Prostate gland (tissue), 2 donors: ENCODE measurements around the gene MAFG. TPM values are rescaled to one million over a fixed set of nuclear protein-coding genes. Genes with fewer than 3 reads are reported as not detected.

ENCODE experiments used
- DNase-seq: peaks from one replicate; pipeline ENCODE4 v3.0.0-alpha.2; 2019; ENCODE audit warnings: low spot score
- H3K27ac ChIP-seq, 2 donors: fragments of 200-600 bp; sonication (generic); 2 replicates each; pipeline ENCODE4 v1.5.1; 2017 to 2019
- H3K27me3 ChIP-seq: fragments of 200-600 bp; sonication (generic); replicated peaks from 2 replicates; pipeline ENCODE4 v1.5.1; 2019; ENCODE audit not compliant: insufficient read depth
- H3K36me3 ChIP-seq, 2 donors: fragments of 200-600 bp; sonication (generic); 1 replicate in 1 of 2; 2 replicates in 1 of 2; pipeline versions ENCODE4 v1.5.1 to v1.8.1; 2017 to 2019
- H3K4me1 ChIP-seq: fragments of 200-600 bp; sonication (generic); replicated peaks from 2 replicates; pipeline ENCODE4 v1.5.1; 2019
- H3K4me3 ChIP-seq, 2 donors: fragments of 200-600 bp; sonication (generic); 2 replicates each; pipeline ENCODE4 v1.5.1; 2017 to 2019
- H3K9me3 ChIP-seq: fragments of 200-600 bp; sonication (generic); 2 replicates; pipeline ENCODE4 v1.5.1; 2017
- POLR2A ChIP-seq: fragments of 450-650 bp; IDR thresholded peaks from one replicate; pipeline ENCODE4 v1.6.1; 2016; ENCODE audit warnings: antibody characterized with exemption, mild to moderate bottlenecking
- POLR2AphosphoS5 ChIP-seq: sonication (generic); formaldehyde crosslinking; IDR thresholded peaks from one replicate; pipeline ENCODE4 v1.6.1; 2017; ENCODE audit warnings: antibody characterized with exemption
- WGBS: methylation state at CpG from one replicate; pipeline ENCODE4 v1.1.5; 2018; 5-methylcytosine and 5-hydroxymethylcytosine counted together
- intact Hi-C: fragments of 100-400 bp; cut with DNase I; formaldehyde crosslinking; loops from one replicate; pipeline ENCODE4 v1.14.2; 2022
- total RNA-seq, 2 donors: library from RNA; depleted of rRNA; stranded (reverse); fragments of >200 nt; gene quantifications; one replicate each; pipeline ENCODE4 v1.1.0, GENCODE V29; 2016
- TF ChIP-seq, protein P1 (sequence below), 4 experiments: fragments of 200-600 bp in 2 of 4; fragments of 450-650 bp in 2 of 4; sonication (generic) in 2 of 4; IDR thresholded peaks; 1 replicate in 3 of 4; 2 replicates in 1 of 4; pipeline ENCODE4 v1.5.1; 2016 to 2019; ENCODE audit warnings: antibody characterized with exemption in 4 of 4, mild to moderate bottlenecking in 2 of 4, moderate library complexity in 2 of 4

The MAFG gene
- total RNA-seq, 2 donors from 2014 or later, result 11.3 to 27.7 TPM

DNA sequence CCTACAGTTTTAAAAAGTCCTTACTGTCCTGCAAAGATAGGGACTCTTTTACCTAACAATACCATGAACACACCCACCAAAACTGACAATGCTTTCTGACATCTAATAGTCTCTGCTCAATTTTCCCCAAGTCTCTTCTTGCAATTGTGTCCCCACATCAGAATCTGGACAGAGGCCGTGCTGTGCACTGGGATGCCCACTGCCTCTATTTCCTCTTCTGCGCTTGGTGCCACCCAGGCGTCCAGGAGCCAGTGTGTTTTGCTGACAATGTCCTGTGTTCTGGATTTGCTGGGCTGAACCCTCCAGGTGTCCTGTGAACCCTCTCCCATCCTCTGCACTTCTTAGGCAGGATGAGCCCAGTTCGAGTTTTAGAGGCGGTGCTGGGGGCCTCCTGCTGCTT is 50.0 kb downstream of the MAFG start:
- intact Hi-C loops, result no loop called here
- no peaks in the 10 kb centered on the region for H3K9me3 ChIP-seq
- no peak overlapping the region for H3K4me3 ChIP-seq
- TF ChIP-seq POLR2A (no peak), POLR2AphosphoS5 (no peak)
- TF ChIP-seq, protein P1, sequence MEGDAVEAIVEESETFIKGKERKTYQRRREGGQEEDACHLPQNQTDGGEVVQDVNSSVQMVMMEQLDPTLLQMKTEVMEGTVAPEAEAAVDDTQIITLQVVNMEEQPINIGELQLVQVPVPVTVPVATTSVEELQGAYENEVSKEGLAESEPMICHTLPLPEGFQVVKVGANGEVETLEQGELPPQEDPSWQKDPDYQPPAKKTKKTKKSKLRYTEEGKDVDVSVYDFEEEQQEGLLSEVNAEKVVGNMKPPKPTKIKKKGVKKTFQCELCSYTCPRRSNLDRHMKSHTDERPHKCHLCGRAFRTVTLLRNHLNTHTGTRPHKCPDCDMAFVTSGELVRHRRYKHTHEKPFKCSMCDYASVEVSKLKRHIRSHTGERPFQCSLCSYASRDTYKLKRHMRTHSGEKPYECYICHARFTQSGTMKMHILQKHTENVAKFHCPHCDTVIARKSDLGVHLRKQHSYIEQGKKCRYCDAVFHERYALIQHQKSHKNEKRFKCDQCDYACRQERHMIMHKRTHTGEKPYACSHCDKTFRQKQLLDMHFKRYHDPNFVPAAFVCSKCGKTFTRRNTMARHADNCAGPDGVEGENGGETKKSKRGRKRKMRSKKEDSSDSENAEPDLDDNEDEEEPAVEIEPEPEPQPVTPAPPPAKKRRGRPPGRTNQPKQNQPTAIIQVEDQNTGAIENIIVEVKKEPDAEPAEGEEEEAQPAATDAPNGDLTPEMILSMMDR (IDR thresholded peaks at IDR 0.05), result no peak
- H3K27ac ChIP-seq, result no peak overlapping the region
- no peaks in the 10 kb centered on the region for H3K4me1 ChIP-seq
- no peak for DNase-seq
- no peaks in the 10 kb centered on the region for H3K27me3 ChIP-seq
- 96% methylated on average over 5 of the region's 5 CpGs for WGBS
- no peaks in the 10 kb centered on the region for H3K36me3 ChIP-seq

DNA sequence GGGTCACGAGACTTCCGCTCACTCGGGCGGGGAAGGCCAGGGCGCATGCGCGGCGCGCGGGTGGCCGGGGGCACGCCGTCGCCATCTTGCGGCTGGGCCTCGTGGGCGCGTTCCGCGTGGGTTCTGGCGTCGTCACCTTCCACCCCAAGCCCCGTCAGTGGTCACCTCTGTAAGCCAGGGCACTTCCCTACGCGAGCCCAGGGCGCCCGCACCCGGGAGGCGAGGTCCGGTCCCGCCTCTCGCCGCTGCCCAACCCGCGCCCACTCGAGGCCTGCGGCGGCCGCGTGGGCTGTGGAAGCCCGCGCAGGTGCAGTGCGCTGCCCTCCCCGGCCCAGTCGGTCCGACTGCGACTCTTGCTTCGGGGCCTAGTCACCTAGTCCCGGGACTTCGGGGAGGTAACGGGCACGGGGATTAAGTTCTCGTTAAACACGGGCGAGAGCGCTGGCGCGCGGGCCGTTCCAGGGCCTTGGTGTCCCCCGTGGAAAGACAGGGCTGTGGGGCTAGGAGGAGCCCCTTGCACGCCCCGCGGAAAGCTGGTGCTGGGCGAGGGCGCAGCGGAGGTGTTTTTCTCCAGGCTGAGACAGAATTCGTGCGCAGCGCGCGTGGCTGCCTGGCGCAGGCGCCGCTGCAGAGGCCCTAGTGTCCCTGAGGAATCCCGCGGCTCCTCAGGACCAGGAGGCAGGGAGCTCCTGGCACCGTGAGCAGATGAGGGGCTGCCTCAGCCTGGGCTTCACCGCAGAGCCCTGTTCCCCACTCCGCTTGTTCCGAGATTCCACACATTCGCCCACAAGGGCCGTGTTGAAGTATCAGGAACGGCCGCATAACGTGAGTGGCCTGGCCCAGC is 55.9 kb downstream of the MAFG start:
- Histone ChIP-seq H3K36me3 (peaks cover 0 to 10% of the 10 kb centered on the region in 2 donors), H3K27ac (peak overlapping the region; percentile 90 to 96), H3K27me3 (no peaks in the 10 kb centered on the region), H3K9me3 (no peaks in the 10 kb centered on the region), H3K4me1 (peaks cover 21% of the 10 kb centered on the region), H3K4me3 (peak overlapping the region; percentile 69 to 95)
- DNase-seq, result peak; percentile 90
- WGBS, result under 1% methylated on average over 80 of the region's 86 CpGs
- intact Hi-C loops, result loop anchor here (1.0 kb wide), 1 partner anchor 10 kb away; no protein-coding TSS in a partner anchor
- peak; percentile 94 for TF ChIP-seq POLR2AphosphoS5
- TF ChIP-seq POLR2A, result peak; percentile 93
- TF ChIP-seq, protein P1 (IDR thresholded peaks at IDR 0.05), result peak; percentile 26 to 65 (median 58)

DNA sequence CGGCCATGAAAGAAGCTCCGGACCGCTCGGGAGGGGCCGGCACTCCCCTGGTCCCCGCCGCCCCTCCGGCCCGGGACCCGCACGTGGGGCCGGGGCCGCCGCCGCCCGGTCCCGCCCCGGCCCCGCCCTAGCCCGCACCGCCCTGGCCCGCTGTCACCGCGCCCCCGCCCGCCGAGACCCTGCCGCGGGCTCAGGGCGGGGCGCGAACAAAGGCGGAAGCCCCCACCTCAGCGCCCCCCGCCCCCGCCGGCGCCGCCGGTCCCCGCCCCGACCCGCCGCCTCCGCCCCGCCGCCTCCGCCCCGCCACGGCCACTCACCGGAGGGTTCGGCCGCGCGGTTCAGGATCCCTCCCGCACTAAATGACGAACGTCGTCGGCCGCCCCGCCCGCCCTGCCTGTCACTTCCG is 56.6 kb downstream of the MAFG start, which contains the start of gene ARHGDIA:
ARHGDIA (minus strand) TSS at position 357 of the 406 bp plus-strand sequence. CDS start 1,407 bp downstream, outside the sequence.
- DNase-seq, result no peak
- Histone ChIP-seq H3K4me3 (peak within 1 kb of the TSS; percentile 69 to 95), H3K27ac (peak within 1 kb of the TSS; percentile 90 to 96), H3K4me1 (peaks cover 21% of the 10 kb centered on the region), H3K36me3 (peaks cover 0 to 10% of the 10 kb centered on the region in 2 donors), H3K27me3 (no peaks in the 10 kb centered on the region), H3K9me3 (no peaks in the 10 kb centered on the region)
- no peak for TF ChIP-seq POLR2AphosphoS5
- no peak for TF ChIP-seq POLR2A
- TF ChIP-seq, protein P1 (IDR thresholded peaks at IDR 0.05), result no peak
- under 1% methylated on average over 38 of the region's 64 CpGs for WGBS
- intact Hi-C loops, result loop anchor here (1.0 kb wide), 1 partner anchor 10 kb away; no protein-coding TSS in a partner anchor

DNA sequence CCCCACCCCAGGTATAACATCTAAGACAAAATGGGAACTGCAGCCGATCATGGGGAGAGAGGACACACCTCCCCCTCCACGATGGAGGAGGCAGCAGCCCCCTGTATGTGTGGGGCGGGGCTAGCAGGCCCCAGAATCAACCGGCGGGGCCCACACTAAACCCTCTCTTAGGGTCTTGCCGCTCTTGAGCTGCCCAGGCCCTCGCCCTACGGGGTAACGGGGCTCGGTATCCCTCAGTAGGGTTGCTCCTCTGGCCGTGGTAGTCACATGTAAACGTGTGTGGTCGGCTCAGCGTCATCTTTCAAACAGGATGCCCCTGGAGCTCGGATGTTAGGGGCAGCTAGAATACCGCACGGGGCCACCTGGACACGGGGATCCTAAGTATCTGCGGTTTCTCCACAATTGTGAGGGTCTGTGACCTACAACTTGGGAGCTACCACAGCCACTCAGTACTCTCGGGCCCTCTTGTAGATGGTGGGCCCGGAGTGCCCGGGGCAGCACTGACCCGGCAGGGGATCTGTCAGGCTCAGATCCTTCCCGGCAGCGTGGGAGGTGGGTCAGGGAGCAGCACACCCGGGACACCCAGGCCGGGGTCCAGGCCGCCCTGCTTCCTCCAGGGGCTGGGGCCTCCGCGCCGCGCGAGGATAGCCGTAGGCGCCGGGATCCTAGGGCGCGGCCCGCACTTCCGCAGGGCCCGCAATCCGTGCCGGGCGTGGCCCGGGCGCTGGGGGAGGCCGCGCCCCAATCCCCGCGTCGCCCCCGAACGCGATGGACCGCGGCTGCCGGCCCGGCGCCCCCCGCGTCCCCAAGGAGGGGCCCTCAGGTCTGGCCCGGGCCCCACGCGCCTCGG is 57.2 kb downstream of the MAFG start:
- Histone ChIP-seq H3K4me1 (peaks cover 21% of the 10 kb centered on the region), H3K9me3 (no peaks in the 10 kb centered on the region), H3K27me3 (no peaks in the 10 kb centered on the region), H3K4me3 (peak overlapping the region; percentile 69 to 95), H3K36me3 (peaks cover 0 to 10% of the 10 kb centered on the region in 2 donors), H3K27ac (peak overlapping the region; percentile 90 to 96)
- DNase-seq, result no peak
- intact Hi-C loops, result no loop called here
- 5% methylated on average over 30 of the region's 65 CpGs for WGBS
- TF ChIP-seq POLR2AphosphoS5 (no peak), POLR2A (no peak)
- TF ChIP-seq, protein P1 (IDR thresholded peaks at IDR 0.05), result no peak
